H9 (cell line): ENCODE data around the gene UBALD1. TPM values are rescaled to one million over a fixed set of nuclear protein-coding genes. Genes with fewer than 3 reads are reported as not detected.

Source experiments
- DNase-seq: peaks from one replicate; pipeline ENCODE4 v3.0.0-alpha.2; 2017
- H2AFZ ChIP-seq: one replicate; pipeline ENCODE4 v1.6.1; 2013; ENCODE audit warnings: mild to moderate bottlenecking, low read length, control low read depth, moderate library complexity
- H2AK5ac ChIP-seq: 2 replicates; pipeline ENCODE4 v1.6.1; 2013; ENCODE audit warnings: low read length, control low read depth, mixed read lengths; ENCODE audit not compliant: insufficient read length
- H2BK120ac ChIP-seq: one replicate; pipeline ENCODE4 v1.6.1; 2013; ENCODE audit warnings: low read depth, mild to moderate bottlenecking, low read length, control low read depth, inconsistent platforms; ENCODE audit not compliant: poor library complexity, severe bottlenecking
- H2BK12ac ChIP-seq: 2 replicates; pipeline ENCODE4 v1.6.1; 2013; ENCODE audit warnings: low read length, control low read depth, mixed read lengths, low read depth; ENCODE audit not compliant: insufficient read length
- H2BK15ac ChIP-seq: 2 replicates; pipeline ENCODE4 v1.6.1; 2013; ENCODE audit warnings: low read depth, low read length, control low read depth
- H2BK20ac ChIP-seq: one replicate; pipeline ENCODE4 v1.6.1; 2013; ENCODE audit warnings: low read depth, mild to moderate bottlenecking, low read length, control low read depth, inconsistent platforms; ENCODE audit not compliant: poor library complexity, severe bottlenecking
- H2BK5ac ChIP-seq: 2 replicates; pipeline ENCODE4 v1.6.1; 2013; ENCODE audit warnings: low read length, control low read depth, mixed read lengths; ENCODE audit not compliant: insufficient read length
- H3K14ac ChIP-seq: 2 replicates; pipeline ENCODE4 v1.6.1; 2013; ENCODE audit warnings: low read length, control low read depth; ENCODE audit not compliant: insufficient read depth
- H3K18ac ChIP-seq: 2 replicates; pipeline ENCODE4 v1.6.1; 2013; ENCODE audit warnings: low read depth, mild to moderate bottlenecking, mixed read lengths, low read length, control low read depth; ENCODE audit not compliant: insufficient read length
- H3K23ac ChIP-seq: 2 replicates; pipeline ENCODE4 v1.6.1; 2013; ENCODE audit warnings: low read length, control low read depth, mixed read lengths, low read depth; ENCODE audit not compliant: insufficient read length
- H3K23me2 ChIP-seq: 2 replicates; pipeline ENCODE4 v1.6.1; 2013; ENCODE audit warnings: low read depth, mild to moderate bottlenecking, mixed read lengths, low read length, control low read depth; ENCODE audit not compliant: insufficient read length, poor library complexity, severe bottlenecking
- H3K27ac ChIP-seq: 2 replicates; pipeline ENCODE4 v1.5.1; 2013; ENCODE audit warnings: low read length, control low read depth, mixed read lengths, low read depth; ENCODE audit not compliant: insufficient read length
- H3K27me3 ChIP-seq: 2 replicates; pipeline ENCODE4 v1.6.1; 2013; ENCODE audit warnings: low read length, control low read depth, inconsistent platforms; ENCODE audit not compliant: insufficient read depth
- H3K4ac ChIP-seq: 2 replicates; pipeline ENCODE4 v1.6.1; 2013; ENCODE audit warnings: low read depth, mild to moderate bottlenecking, control low read depth, inconsistent platforms, low read length, moderate library complexity
- H3K4me1 ChIP-seq: 2 replicates; pipeline ENCODE4 v1.6.1; 2013; ENCODE audit warnings: low read length, control low read depth, inconsistent platforms; ENCODE audit not compliant: insufficient read depth
- H3K4me2 ChIP-seq: 2 replicates; pipeline ENCODE4 v1.6.1; 2013; ENCODE audit warnings: low read length, control low read depth, mixed read lengths; ENCODE audit not compliant: insufficient read length, insufficient read depth
- H3K56ac ChIP-seq: 2 replicates; pipeline ENCODE4 v1.6.1; 2013; ENCODE audit warnings: low read depth, mild to moderate bottlenecking, mixed read lengths, low read length, control low read depth; ENCODE audit not compliant: insufficient read length
- H3K79me1 ChIP-seq: 2 replicates; pipeline ENCODE4 v1.6.1; 2013; ENCODE audit warnings: low read depth, mild to moderate bottlenecking, moderate library complexity, low read length, control low read depth, inconsistent platforms; ENCODE audit not compliant: insufficient read depth, poor library complexity, severe bottlenecking
- H3K79me2 ChIP-seq: 2 replicates; pipeline ENCODE4 v1.6.1; 2013; ENCODE audit warnings: low read length, control low read depth, inconsistent platforms; ENCODE audit not compliant: insufficient read depth
- H3K9ac ChIP-seq: 2 replicates; pipeline ENCODE4 v1.6.1; 2013; ENCODE audit warnings: low read length, control low read depth, mixed read lengths; ENCODE audit not compliant: insufficient read length; ENCODE audit errors: extremely low read depth
- H3K9me3 ChIP-seq: one replicate; pipeline ENCODE4 v1.6.1; 2013; ENCODE audit warnings: low read depth, low read length, inconsistent platforms; ENCODE audit not compliant: control insufficient read depth
- H3T11ph ChIP-seq: one replicate; pipeline ENCODE4 v1.6.1; 2013; ENCODE audit warnings: mild to moderate bottlenecking, low read length, control low read depth, inconsistent platforms
- H4K20me1 ChIP-seq: one replicate; pipeline ENCODE4 v1.6.1; 2013; ENCODE audit not compliant: control insufficient read depth, insufficient read length, insufficient read depth
- H4K5ac ChIP-seq: 2 replicates; pipeline ENCODE4 v1.6.1; 2013; ENCODE audit warnings: low read depth, mild to moderate bottlenecking, mixed read lengths, low read length, control low read depth; ENCODE audit not compliant: insufficient read length
- H4K8ac ChIP-seq: replicated peaks from 2 replicates; pipeline ENCODE4 v1.6.1; 2013; ENCODE audit warnings: low read length, control low read depth, mixed read lengths, low read depth; ENCODE audit not compliant: insufficient read length
- H4K91ac ChIP-seq: 2 replicates; pipeline ENCODE4 v1.6.1; 2013; ENCODE audit warnings: low read depth, mild to moderate bottlenecking, moderate library complexity, mixed read lengths, low read length, control low read depth; ENCODE audit not compliant: insufficient read length
- H3K27ac Mint-ChIP-seq, 3 experiments: 2 replicates in 2 of 3; 3 replicates in 1 of 3; pipeline ENCODE4 v1.8.0; 2020 to 2021; ENCODE audit warnings: mixed read lengths in 3 of 3, mild to moderate bottlenecking in 1 of 3, moderate library complexity in 1 of 3
- H3K27me3 Mint-ChIP-seq: 2 replicates; pipeline ENCODE4 v1.8.0; 2021; ENCODE audit warnings: low read depth, mild to moderate bottlenecking, moderate library complexity, mixed read lengths
- H3K36me3 Mint-ChIP-seq, 3 experiments: 2 replicates in 2 of 3; 3 replicates in 1 of 3; pipeline ENCODE4 v1.8.0; 2020 to 2021; ENCODE audit warnings: low read depth in 3 of 3, mixed read lengths in 3 of 3; ENCODE audit not compliant: insufficient read depth in 1 of 3
- H3K4me1 Mint-ChIP-seq, 2 experiments: 2 replicates each; pipeline ENCODE4 v1.8.0; 2020; ENCODE audit warnings: mixed read lengths in 2 of 2
- H3K4me3 Mint-ChIP-seq, 2 experiments: 2 replicates in 1 of 2; 3 replicates in 1 of 2; pipeline ENCODE4 v1.8.0; 2020 to 2021; ENCODE audit warnings: mild to moderate bottlenecking in 2 of 2, mixed read lengths in 2 of 2, moderate library complexity in 1 of 2
- H3K9me3 Mint-ChIP-seq, 2 experiments: 2 replicates in 1 of 2; 3 replicates in 1 of 2; pipeline ENCODE4 v1.8.0; 2020; ENCODE audit warnings: mild to moderate bottlenecking in 2 of 2, mixed read lengths in 2 of 2, moderate library complexity in 1 of 2
- WGBS: extraction: QIAGEN DNeasy Blood & Tissue Kit; methylation state at CpG from one replicate; pipeline ENCODE4 v1.1.7; 2013; ENCODE audit warnings: missing lambda C conversion rate, low lambda C conversion rate, mixed read lengths; ENCODE audit not compliant: insufficient read length; ENCODE audit errors: extremely low coverage; 5-methylcytosine and 5-hydroxymethylcytosine counted together
- total RNA-seq: library from RNA; stranded (reverse); gene quantifications from 2 replicates; pipeline ENCODE4 v1.2.1, GENCODE V29; 2021
- TF ChIP-seq, protein P1 (sequence below): fragments of 200-600 bp; sonication (generic); conservative IDR thresholded peaks from 3 replicates; pipeline ENCODE4 v1.8.0; 2021; ENCODE audit warnings: antibody characterized with exemption, mild to moderate bottlenecking

Gene UBALD1
- total RNA-seq, 1 experiment from 2014 or later = 80.9 TPM

GRCh38 chr16:4610011-4611005 lies 4.4 kb downstream of the UBALD1 start:
- H3K4me1 ChIP-seq = no peaks in the 10 kb centered on the region
- H2AFZ ChIP-seq = no peak overlapping the region
- no peak overlapping the region; the same call in 1 of the 2 replicates for H3K14ac ChIP-seq
- Mint-ChIP-seq H3K36me3 (peaks cover 0 to 27% (median 6%) of the 10 kb centered on the region in 3 experiments; a peak in 4 of 7 replicates), H3K4me1 (peaks cover 10 to 14% of the 10 kb centered on the region in 2 experiments), H3K27ac (peak overlapping the region in 1 of 3 experiments; percentile 65; a peak in 1 of 7 replicates), H3K4me3 (no peak overlapping the region), H3K27me3 (no peaks in the 10 kb centered on the region), H3K9me3 (no peaks in the 10 kb centered on the region)
- peaks cover 7% of the 10 kb centered on the region for H3K79me1 ChIP-seq
- no peak overlapping the region for H4K5ac ChIP-seq
- H3K27ac ChIP-seq = no peak overlapping the region
- H3K9me3 ChIP-seq = no peaks in the 10 kb centered on the region
- no peak overlapping the region for H2BK15ac ChIP-seq
- H3K9ac ChIP-seq = no peak overlapping the region
- no peaks in the 10 kb centered on the region for H4K20me1 ChIP-seq
- H3K4me2 ChIP-seq = no peak overlapping the region
- TF ChIP-seq, protein P1, sequence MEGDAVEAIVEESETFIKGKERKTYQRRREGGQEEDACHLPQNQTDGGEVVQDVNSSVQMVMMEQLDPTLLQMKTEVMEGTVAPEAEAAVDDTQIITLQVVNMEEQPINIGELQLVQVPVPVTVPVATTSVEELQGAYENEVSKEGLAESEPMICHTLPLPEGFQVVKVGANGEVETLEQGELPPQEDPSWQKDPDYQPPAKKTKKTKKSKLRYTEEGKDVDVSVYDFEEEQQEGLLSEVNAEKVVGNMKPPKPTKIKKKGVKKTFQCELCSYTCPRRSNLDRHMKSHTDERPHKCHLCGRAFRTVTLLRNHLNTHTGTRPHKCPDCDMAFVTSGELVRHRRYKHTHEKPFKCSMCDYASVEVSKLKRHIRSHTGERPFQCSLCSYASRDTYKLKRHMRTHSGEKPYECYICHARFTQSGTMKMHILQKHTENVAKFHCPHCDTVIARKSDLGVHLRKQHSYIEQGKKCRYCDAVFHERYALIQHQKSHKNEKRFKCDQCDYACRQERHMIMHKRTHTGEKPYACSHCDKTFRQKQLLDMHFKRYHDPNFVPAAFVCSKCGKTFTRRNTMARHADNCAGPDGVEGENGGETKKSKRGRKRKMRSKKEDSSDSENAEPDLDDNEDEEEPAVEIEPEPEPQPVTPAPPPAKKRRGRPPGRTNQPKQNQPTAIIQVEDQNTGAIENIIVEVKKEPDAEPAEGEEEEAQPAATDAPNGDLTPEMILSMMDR = no peak
- H2AK5ac ChIP-seq = no peak overlapping the region
- H3K23me2 ChIP-seq = peaks cover 8% of the 10 kb centered on the region
- DNase-seq = no peak
- no peak overlapping the region for H4K91ac ChIP-seq
- WGBS = no CpG with 5 or more reads among the region's 32 CpGs
- H2BK12ac ChIP-seq = no peak overlapping the region
- H3K18ac ChIP-seq = no peak overlapping the region
- H3K56ac ChIP-seq = no peak overlapping the region
- H2BK20ac ChIP-seq = no peak overlapping the region
- H3T11ph ChIP-seq = no peak overlapping the region
- H3K79me2 ChIP-seq = peaks cover 20% of the 10 kb centered on the region; the same call in 1 of the 2 replicates
- no peaks in the 10 kb centered on the region for H3K27me3 ChIP-seq
- H3K4ac ChIP-seq = no peak overlapping the region; the same call in 1 of the 2 replicates
- H3K23ac ChIP-seq = no peak overlapping the region
- H2BK120ac ChIP-seq = no peak overlapping the region
- H4K8ac ChIP-seq = no peak overlapping the region
- H2BK5ac ChIP-seq = no peak overlapping the region
